Stimulated activated CD4-positive, alpha-beta T cell treated with anti-CD3 and anti-CD28 coated beads, Interleukin-4, amount 100 ng/mL, for 1 hour (primary cell): ENCODE results near the gene DNMT3A.
A peak's percentile ranks its signal among the peaks of the same experiment; 100 is the strongest.

Experiments
- DNase-seq: peaks from one replicate; pipeline ENCODE4 v3.0.0-alpha.2; 2020

Gene DNMT3A

GRCh38 chr2:25303633-25304236 is 38.0 kb downstream of the DNMT3A start:
- no peak for DNase-seq

GRCh38 chr2:25302758-25303375 is 38.9 kb downstream of the DNMT3A start:
- no peak for DNase-seq

- DNase-seq: peak; percentile 58
Measured at GRCh38 chr2:25301453-25302352, 40.0 kb downstream of the DNMT3A start.

- DNase-seq: no peak
Measured at GRCh38 chr2:25300001-25300400, 41.7 kb downstream of the DNMT3A start.

- DNase-seq: no peak
Measured at GRCh38 chr2:25298776-25299431, 42.8 kb downstream of the DNMT3A start.

- DNase-seq: no peak
Measured at GRCh38 chr2:25297738-25298137, 44.0 kb downstream of the DNMT3A start.

- DNase-seq: no peak
Measured at GRCh38 chr2:25295621-25296020, 46.1 kb downstream of the DNMT3A start.

GRCh38 chr2:25294573-25295462 is 46.9 kb downstream of the DNMT3A start:
- peak; percentile 67 for DNase-seq

- DNase-seq: no peak
Measured at GRCh38 chr2:25293958-25294562, 47.7 kb downstream of the DNMT3A start.

GRCh38 chr2:25293145-25293544 is 48.6 kb downstream of the DNMT3A start:
- DNase-seq: no peak

- no peak for DNase-seq
Measured at GRCh38 chr2:25292408-25292807, 49.3 kb downstream of the DNMT3A start.

GRCh38 chr2:25290811-25291495 is 50.8 kb downstream of the DNMT3A start:
- DNase-seq: no peak

GRCh38 chr2:25286723-25287483 is 54.8 kb downstream of the DNMT3A start:
- no peak for DNase-seq

- peak; percentile 55 for DNase-seq
Measured at GRCh38 chr2:25286025-25286400, 55.7 kb downstream of the DNMT3A start.

GRCh38 chr2:25285265-25286024 is 56.3 kb downstream of the DNMT3A start:
- DNase-seq: no peak

GRCh38 chr2:25284756-25285155 is 57.0 kb downstream of the DNMT3A start:
- no peak for DNase-seq

- DNase-seq: no peak
Measured at GRCh38 chr2:25283921-25284320, 57.8 kb downstream of the DNMT3A start.

GRCh38 chr2:25281941-25282340 is 59.8 kb downstream of the DNMT3A start:
- no peak for DNase-seq

GRCh38 chr2:25281522-25281921 is 60.2 kb downstream of the DNMT3A start:
- no peak for DNase-seq
